ENCODE results near the gene GRIK4.
"Not testable (repeated sequence)": the region's sequence is repeated elsewhere in the genome, so short reads cannot be mapped to it uniquely, and the experiment has no call there.

GRIK4 gene

DNA sequence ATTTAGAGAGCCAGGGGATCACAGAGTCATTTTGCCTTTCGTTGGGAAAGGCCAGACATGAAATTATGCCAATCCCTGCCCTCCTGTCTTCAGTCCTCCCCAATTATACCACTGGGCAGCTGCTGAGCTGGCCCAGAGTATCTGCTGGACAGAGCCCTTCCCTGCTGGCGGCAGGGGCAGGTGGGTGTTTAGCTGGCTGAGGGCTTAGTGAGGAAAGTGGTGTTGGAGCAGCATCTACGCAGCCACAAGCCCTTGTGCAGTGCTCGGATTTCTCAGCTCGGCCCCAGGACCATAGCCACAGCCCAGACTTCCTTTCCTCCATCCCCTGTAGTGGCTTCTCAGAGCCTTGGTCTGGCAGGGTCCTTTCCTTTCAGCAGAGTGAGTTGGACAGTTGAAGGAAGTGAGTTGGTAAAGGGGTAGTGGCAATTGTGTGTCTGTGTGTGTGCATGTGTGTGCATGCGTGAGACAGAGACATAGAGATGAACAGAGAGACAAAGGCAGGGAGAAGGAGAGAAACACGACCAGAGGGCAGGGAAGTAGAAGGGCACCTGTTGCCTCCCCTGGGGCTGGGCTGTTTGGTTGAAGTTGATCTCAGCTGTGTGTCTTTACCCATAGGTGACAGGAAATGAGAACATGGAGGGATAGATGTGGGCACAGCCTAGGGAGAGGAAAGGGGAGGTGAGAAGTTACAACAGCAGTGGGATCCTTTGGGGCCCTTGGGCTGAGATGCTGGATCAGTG lies 66.2 kb downstream of the GRIK4 start:
- 73 to 81% methylated on average over 5 of the region's 7 CpGs for WGBS, 2 experiments (ENCODE audit: insufficient coverage in 2 of 2)
- Histone ChIP-seq H3K4me1 (ENCODE audit: control insufficient read depth, insufficient read depth, low read length, poor library complexity, severe bottlenecking) (peaks cover 7% of the 10 kb centered on the region), H3K4me3 (ENCODE audit: extremely low read depth, insufficient read depth, low read length, poor library complexity, severe bottlenecking) (no peak overlapping the region), H3K9me3 (ENCODE audit: control insufficient read depth, low read length) (no peaks in the 10 kb centered on the region), H3K36me3 (ENCODE audit: control insufficient read depth, insufficient read depth, low read length) (no peaks in the 10 kb centered on the region), H3K27ac (ENCODE audit: low read depth, low read length, severe bottlenecking) (no peak overlapping the region)

- 90 to 92% methylated on average over 10 to 13 of the region's 14 CpGs for WGBS, 2 experiments (ENCODE audit: insufficient coverage in 2 of 2)
- Histone ChIP-seq H3K9me3 (ENCODE audit: control insufficient read depth, low read length) (peaks cover 4% of the 10 kb centered on the region), H3K27ac (ENCODE audit: low read depth, low read length, severe bottlenecking) (no peak overlapping the region), H3K36me3 (ENCODE audit: control insufficient read depth, insufficient read depth, low read length) (no peaks in the 10 kb centered on the region), H3K4me1 (ENCODE audit: control insufficient read depth, insufficient read depth, low read length, poor library complexity, severe bottlenecking) (peaks cover 7% of the 10 kb centered on the region), H3K4me3 (ENCODE audit: extremely low read depth, insufficient read depth, low read length, poor library complexity, severe bottlenecking) (no peak overlapping the region)
These were observed 67.1 kb downstream of the GRIK4 start for GRCh38 chr11:120578596-120579154.

- H3K36me3 ChIP-seq (ENCODE audit: control insufficient read depth, insufficient read depth, low read length): no peaks in the 10 kb centered on the region
- WGBS, 2 experiments (ENCODE audit: insufficient coverage in 2 of 2): 80 to 100% methylated on average over 1 to 2 of the region's 7 CpGs
- peaks cover 11% of the 10 kb centered on the region for H3K9me3 ChIP-seq (ENCODE audit: control insufficient read depth, low read length)
- peaks cover 7% of the 10 kb centered on the region for H3K4me1 ChIP-seq (ENCODE audit: control insufficient read depth, insufficient read depth, low read length, poor library complexity, severe bottlenecking)
- H3K27ac ChIP-seq (ENCODE audit: low read depth, low read length, severe bottlenecking): no peak overlapping the region
- no peak overlapping the region for H3K4me3 ChIP-seq (ENCODE audit: extremely low read depth, insufficient read depth, low read length, poor library complexity, severe bottlenecking)
These were observed 68.1 kb downstream of the GRIK4 start for GRCh38 chr11:120579611-120580031.

DNA sequence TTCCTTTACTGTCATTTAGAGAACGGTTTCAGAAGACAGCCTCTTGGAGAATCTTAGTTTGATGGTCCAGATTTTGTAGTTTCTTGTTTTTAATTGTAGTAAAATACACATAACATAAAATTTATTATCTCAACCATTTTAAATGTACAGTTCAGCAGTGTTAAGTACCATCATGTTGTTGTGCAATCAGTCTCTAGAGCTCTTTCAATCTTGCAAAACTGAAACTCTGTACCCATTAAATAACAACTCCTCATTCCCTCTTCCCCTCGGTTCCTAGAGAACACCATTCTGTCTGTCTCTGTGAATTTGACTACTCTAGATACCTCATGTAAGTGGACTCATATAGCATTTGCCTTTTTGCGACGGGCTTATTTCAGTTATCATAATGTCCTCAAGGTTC lies 69.8 kb downstream of the GRIK4 start:
- Histone ChIP-seq H3K36me3 (ENCODE audit: control insufficient read depth, insufficient read depth, low read length) (no peaks in the 10 kb centered on the region), H3K4me3 (ENCODE audit: extremely low read depth, insufficient read depth, low read length, poor library complexity, severe bottlenecking) (no peak overlapping the region), H3K9me3 (ENCODE audit: control insufficient read depth, low read length) (peaks cover 11% of the 10 kb centered on the region), H3K4me1 (ENCODE audit: control insufficient read depth, insufficient read depth, low read length, poor library complexity, severe bottlenecking) (no peaks in the 10 kb centered on the region), H3K27ac (ENCODE audit: low read depth, low read length, severe bottlenecking) (no peak overlapping the region)
- 91 to 95% methylated on average over 1 to 3 of the region's 4 CpGs for WGBS, 2 experiments (ENCODE audit: insufficient coverage in 2 of 2)

GRCh38 chr11:120582535-120582934 lies 71.0 kb downstream of the GRIK4 start:
- peaks cover 11% of the 10 kb centered on the region for H3K9me3 ChIP-seq (ENCODE audit: control insufficient read depth, low read length)
- not testable (repeated sequence) for H3K4me3 ChIP-seq (ENCODE audit: extremely low read depth, insufficient read depth, low read length, poor library complexity, severe bottlenecking); H3K4me1 ChIP-seq (ENCODE audit: control insufficient read depth, insufficient read depth, low read length, poor library complexity, severe bottlenecking); H3K27ac ChIP-seq (ENCODE audit: low read depth, low read length, severe bottlenecking); H3K36me3 ChIP-seq (ENCODE audit: control insufficient read depth, insufficient read depth, low read length)
- 80% methylated on average over 2 of the region's 3 CpGs; no CpG with 5 or more reads in 1 of the 2 experiments for WGBS, 2 experiments (ENCODE audit: insufficient coverage in 2 of 2)

- Histone ChIP-seq H3K4me1 (ENCODE audit: control insufficient read depth, insufficient read depth, low read length, poor library complexity, severe bottlenecking) (no peaks in the 10 kb centered on the region), H3K36me3 (ENCODE audit: control insufficient read depth, insufficient read depth, low read length) (no peaks in the 10 kb centered on the region), H3K9me3 (ENCODE audit: control insufficient read depth, low read length) (peaks cover 11% of the 10 kb centered on the region), H3K4me3 (ENCODE audit: extremely low read depth, insufficient read depth, low read length, poor library complexity, severe bottlenecking) (no peak overlapping the region), H3K27ac (ENCODE audit: low read depth, low read length, severe bottlenecking) (no peak overlapping the region)
- WGBS, 2 experiments (ENCODE audit: insufficient coverage in 2 of 2): 72 to 91% methylated on average over 3 of the region's 3 CpGs
These were observed 74.5 kb downstream of the GRIK4 start for GRCh38 chr11:120586072-120586471.

- Histone ChIP-seq H3K4me1 (ENCODE audit: control insufficient read depth, insufficient read depth, low read length, poor library complexity, severe bottlenecking) (no peaks in the 10 kb centered on the region), H3K4me3 (ENCODE audit: extremely low read depth, insufficient read depth, low read length, poor library complexity, severe bottlenecking) (no peak overlapping the region), H3K36me3 (ENCODE audit: control insufficient read depth, insufficient read depth, low read length) (no peaks in the 10 kb centered on the region), H3K27ac (ENCODE audit: low read depth, low read length, severe bottlenecking) (no peak overlapping the region), H3K9me3 (ENCODE audit: control insufficient read depth, low read length) (peaks cover 11% of the 10 kb centered on the region)
- WGBS, 2 experiments (ENCODE audit: insufficient coverage in 2 of 2): 92 to 100% methylated on average over 3 to 4 of the region's 7 CpGs
These were observed 75.2 kb downstream of the GRIK4 start for GRCh38 chr11:120586728-120587127.

- H3K4me1 ChIP-seq (ENCODE audit: control insufficient read depth, insufficient read depth, low read length, poor library complexity, severe bottlenecking): no peaks in the 10 kb centered on the region
- H3K27ac ChIP-seq (ENCODE audit: low read depth, low read length, severe bottlenecking): no peak overlapping the region
- 89 to 96% methylated on average over 3 to 4 of the region's 4 CpGs for WGBS, 2 experiments (ENCODE audit: insufficient coverage in 2 of 2)
- H3K4me3 ChIP-seq (ENCODE audit: extremely low read depth, insufficient read depth, low read length, poor library complexity, severe bottlenecking): no peak overlapping the region
- no peaks in the 10 kb centered on the region for H3K36me3 ChIP-seq (ENCODE audit: control insufficient read depth, insufficient read depth, low read length)
- H3K9me3 ChIP-seq (ENCODE audit: control insufficient read depth, low read length): peaks cover 11% of the 10 kb centered on the region
These were observed 75.8 kb downstream of the GRIK4 start for GRCh38 chr11:120587299-120587698.

DNA sequence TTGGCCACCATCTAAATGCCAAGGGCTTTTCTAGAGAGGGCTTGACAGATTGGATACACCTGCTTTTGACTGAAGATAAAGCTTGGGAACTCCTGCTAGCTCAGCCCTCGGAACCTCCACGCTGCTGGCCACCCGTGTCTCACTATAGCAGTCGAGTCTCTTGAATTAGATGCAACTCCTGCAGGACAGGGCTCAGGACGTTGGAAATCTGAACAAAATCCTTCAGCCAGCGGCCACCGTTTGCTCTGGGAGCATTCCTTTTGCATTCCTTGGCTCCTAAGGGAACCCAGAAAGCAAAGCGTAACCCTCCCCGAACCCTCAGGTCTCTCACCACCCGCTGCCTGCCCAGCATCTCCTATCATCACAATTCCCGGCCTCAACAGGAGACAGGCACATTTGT lies 77.8 kb downstream of the GRIK4 start:
- Histone ChIP-seq H3K36me3 (ENCODE audit: control insufficient read depth, insufficient read depth, low read length) (no peaks in the 10 kb centered on the region), H3K4me1 (ENCODE audit: control insufficient read depth, insufficient read depth, low read length, poor library complexity, severe bottlenecking) (no peaks in the 10 kb centered on the region), H3K27ac (ENCODE audit: low read depth, low read length, severe bottlenecking) (no peak overlapping the region), H3K9me3 (ENCODE audit: control insufficient read depth, low read length) (peaks cover 2% of the 10 kb centered on the region), H3K4me3 (ENCODE audit: extremely low read depth, insufficient read depth, low read length, poor library complexity, severe bottlenecking) (no peak overlapping the region)
- 79 to 82% methylated on average over 7 to 8 of the region's 11 CpGs for WGBS, 2 experiments (ENCODE audit: insufficient coverage in 2 of 2)

- Histone ChIP-seq H3K4me3 (ENCODE audit: extremely low read depth, insufficient read depth, low read length, poor library complexity, severe bottlenecking) (no peak overlapping the region), H3K27ac (ENCODE audit: low read depth, low read length, severe bottlenecking) (no peak overlapping the region), H3K36me3 (ENCODE audit: control insufficient read depth, insufficient read depth, low read length) (no peaks in the 10 kb centered on the region), H3K9me3 (ENCODE audit: control insufficient read depth, low read length) (no peaks in the 10 kb centered on the region), H3K4me1 (ENCODE audit: control insufficient read depth, insufficient read depth, low read length, poor library complexity, severe bottlenecking) (no peaks in the 10 kb centered on the region)
- 91 to 95% methylated on average over 3 of the region's 3 CpGs for WGBS, 2 experiments (ENCODE audit: insufficient coverage in 2 of 2)
These were observed 78.9 kb downstream of the GRIK4 start for GRCh38 chr11:120590472-120590871.

- Histone ChIP-seq H3K27ac (ENCODE audit: low read depth, low read length, severe bottlenecking) (no peak overlapping the region), H3K4me1 (ENCODE audit: control insufficient read depth, insufficient read depth, low read length, poor library complexity, severe bottlenecking) (no peaks in the 10 kb centered on the region), H3K4me3 (ENCODE audit: extremely low read depth, insufficient read depth, low read length, poor library complexity, severe bottlenecking) (no peak overlapping the region), H3K9me3 (ENCODE audit: control insufficient read depth, low read length) (no peaks in the 10 kb centered on the region), H3K36me3 (ENCODE audit: control insufficient read depth, insufficient read depth, low read length) (no peaks in the 10 kb centered on the region)
- WGBS, 2 experiments (ENCODE audit: insufficient coverage in 2 of 2): 88 to 97% methylated on average over 9 of the region's 9 CpGs
These were observed 83.2 kb downstream of the GRIK4 start for GRCh38 chr11:120594746-120595145.

Data from mesodermal cell (in vitro differentiated cells).